ENCODE measurements around the gene MED26.
"Not testable (repeated sequence)": the region's sequence is repeated elsewhere in the genome, so short reads cannot be mapped to it uniquely, and the experiment has no call there.

MED26 gene

DNA sequence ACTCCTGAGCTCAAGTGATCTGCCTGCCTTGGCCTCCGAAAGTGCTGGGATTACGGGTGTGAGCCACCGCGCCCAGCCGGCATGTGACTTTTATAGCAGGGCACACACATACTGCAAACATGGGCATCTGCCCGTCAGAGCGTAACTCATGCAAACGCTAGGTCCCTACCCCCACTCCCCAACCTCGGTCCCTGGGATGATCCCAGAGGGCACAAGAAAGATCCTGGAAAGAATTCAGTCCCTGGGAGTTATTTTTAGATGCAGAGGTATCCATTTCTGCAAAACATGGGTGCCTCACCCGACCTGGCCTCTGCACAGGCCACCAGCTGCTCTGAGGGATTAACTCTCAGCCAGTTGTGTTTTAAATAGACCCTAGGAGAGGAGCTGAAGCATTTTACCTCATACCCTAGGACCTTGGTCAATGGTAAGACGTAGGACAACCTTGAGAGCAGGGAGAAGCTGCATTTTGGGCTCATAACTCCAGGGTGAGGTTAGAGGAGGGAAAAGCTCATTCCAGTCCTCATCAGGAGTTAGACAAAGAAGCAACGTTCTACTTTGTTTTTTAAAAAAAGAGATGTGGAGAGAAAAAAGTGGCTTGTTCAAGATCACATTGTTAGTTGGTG, 43.8 kb upstream of the MED26 start:
- no peaks in the 10 kb centered on the region for H3K27me3 ChIP-seq (replicated peaks; ENCODE audit: control insufficient read depth, insufficient read depth, low read length)
- TF ChIP-seq, protein P1, sequence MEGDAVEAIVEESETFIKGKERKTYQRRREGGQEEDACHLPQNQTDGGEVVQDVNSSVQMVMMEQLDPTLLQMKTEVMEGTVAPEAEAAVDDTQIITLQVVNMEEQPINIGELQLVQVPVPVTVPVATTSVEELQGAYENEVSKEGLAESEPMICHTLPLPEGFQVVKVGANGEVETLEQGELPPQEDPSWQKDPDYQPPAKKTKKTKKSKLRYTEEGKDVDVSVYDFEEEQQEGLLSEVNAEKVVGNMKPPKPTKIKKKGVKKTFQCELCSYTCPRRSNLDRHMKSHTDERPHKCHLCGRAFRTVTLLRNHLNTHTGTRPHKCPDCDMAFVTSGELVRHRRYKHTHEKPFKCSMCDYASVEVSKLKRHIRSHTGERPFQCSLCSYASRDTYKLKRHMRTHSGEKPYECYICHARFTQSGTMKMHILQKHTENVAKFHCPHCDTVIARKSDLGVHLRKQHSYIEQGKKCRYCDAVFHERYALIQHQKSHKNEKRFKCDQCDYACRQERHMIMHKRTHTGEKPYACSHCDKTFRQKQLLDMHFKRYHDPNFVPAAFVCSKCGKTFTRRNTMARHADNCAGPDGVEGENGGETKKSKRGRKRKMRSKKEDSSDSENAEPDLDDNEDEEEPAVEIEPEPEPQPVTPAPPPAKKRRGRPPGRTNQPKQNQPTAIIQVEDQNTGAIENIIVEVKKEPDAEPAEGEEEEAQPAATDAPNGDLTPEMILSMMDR (IDR thresholded peaks at IDR 0.05; ENCODE audit: insufficient read depth, low read length, poor library complexity, severe bottlenecking) = no peak
- H3K36me3 ChIP-seq (ENCODE audit: control insufficient read depth, insufficient read depth, low read length) = peaks cover 7% of the 10 kb centered on the region
- no peak for DNase-seq (ENCODE audit: extremely low read depth, insufficient read length)
- H3K4me3 ChIP-seq (replicated peaks; ENCODE audit: low read depth, low read length) = no peak overlapping the region

DNA sequence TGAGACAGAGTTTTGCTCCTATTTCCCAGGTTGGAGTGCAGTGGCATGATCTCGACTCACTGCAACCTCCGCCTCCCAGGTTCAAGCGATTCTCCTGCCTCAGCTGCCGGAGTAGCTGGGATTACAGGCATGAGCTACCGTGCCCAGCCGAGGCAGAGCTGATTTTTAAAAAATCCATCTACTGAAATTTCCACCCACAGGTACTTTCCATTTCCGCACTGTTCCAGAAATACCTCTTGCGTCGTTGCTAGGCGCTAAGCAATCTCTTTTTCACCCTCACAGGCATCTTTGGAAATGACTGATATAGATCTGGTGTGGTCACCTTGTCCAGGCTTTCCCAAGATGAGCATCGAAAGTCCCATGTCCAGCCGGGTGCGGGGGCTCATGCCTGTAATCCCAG, 42.3 kb upstream of the MED26 start:
- peaks cover 9% of the 10 kb centered on the region for H3K36me3 ChIP-seq (ENCODE audit: control insufficient read depth, insufficient read depth, low read length)

DNA sequence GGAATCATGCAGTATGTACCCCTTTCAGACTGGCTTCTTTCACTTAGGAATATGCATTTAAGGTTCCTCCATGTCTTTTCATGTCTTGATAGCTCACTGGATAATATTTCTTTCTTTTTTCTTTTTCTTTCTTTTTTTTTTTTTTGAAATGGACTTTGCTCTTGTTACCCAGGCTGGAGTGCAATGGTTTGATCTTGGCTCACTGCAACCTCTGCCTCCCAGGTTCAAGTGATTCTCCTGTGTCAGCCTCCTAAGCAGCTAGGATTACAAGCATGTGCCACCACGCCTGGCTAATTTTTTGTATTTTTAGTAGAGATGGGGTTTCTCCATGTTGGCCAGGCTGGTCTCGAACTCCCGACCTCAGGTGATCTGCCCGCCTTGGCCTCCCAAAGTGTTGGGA, 40.7 kb upstream of the MED26 start:
- DNase-seq (ENCODE audit: extremely low read depth, insufficient read length); H3K4me3 ChIP-seq (replicated peaks; ENCODE audit: low read depth, low read length); H3K36me3 ChIP-seq (ENCODE audit: control insufficient read depth, insufficient read depth, low read length); H3K27me3 ChIP-seq (replicated peaks; ENCODE audit: control insufficient read depth, insufficient read depth, low read length): not testable (repeated sequence)

More for the DNA sequence above, 42.3 kb upstream of the MED26 start:
- Histone ChIP-seq H3K27me3 (replicated peaks; ENCODE audit: control insufficient read depth, insufficient read depth, low read length) (no peaks in the 10 kb centered on the region), H3K4me3 (replicated peaks; ENCODE audit: low read depth, low read length) (no peak overlapping the region)
- TF ChIP-seq, protein P1 (IDR thresholded peaks at IDR 0.05; ENCODE audit: insufficient read depth, low read length, poor library complexity, severe bottlenecking) = no peak
- no peak for DNase-seq (ENCODE audit: extremely low read depth, insufficient read length)

DNA sequence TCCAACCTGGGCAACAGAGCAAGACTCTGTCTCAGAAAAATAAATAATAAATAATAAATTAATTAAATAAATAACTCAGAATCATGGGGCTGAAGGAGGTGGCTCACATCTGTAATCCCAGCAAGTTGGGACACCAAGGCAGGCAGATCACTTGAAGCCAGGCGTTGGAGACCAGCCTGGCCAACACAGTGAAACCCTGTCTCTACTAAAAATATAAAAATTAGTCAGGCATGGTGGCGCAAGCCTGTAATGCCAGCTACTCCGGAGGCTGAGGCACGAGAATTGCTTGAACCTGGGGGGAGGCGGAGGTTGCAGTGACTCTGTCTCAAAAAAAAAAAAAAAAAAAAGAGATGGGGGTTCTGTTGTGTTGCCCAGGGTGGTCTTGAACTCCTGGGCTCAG, 40.2 kb upstream of the MED26 start:
- no peak for DNase-seq (ENCODE audit: extremely low read depth, insufficient read length)

DNA sequence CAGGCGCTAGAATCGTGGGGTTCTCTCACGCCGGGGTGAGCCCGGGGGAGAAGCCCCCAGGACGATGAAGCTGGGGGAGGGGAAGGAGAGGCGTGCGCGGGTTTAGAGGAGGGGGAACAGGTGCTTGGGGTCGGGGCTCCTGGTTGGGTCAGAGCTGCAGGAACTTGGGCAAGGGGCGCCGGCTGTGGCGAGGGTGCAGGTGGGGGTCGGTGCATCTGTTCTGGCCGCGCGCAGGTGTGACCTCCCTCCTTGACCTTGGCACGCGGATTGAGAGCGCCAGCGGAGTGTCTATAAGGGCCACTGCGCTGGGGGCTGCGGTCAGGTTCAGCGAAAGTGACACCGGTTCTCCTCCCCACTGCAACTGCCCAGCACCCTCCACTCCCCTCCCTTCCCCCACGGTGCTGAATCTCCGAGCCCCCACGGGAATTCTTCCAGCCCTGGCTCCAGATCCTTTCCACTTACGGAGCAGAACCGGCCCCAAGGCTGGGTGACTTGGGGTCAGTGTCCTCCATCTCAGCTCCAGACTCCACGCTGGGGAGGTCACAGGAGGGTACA, 33.6 kb upstream of the MED26 start:
- DNase-seq (ENCODE audit: extremely low read depth, insufficient read length) = peak; percentile 71
- Histone ChIP-seq H3K36me3 (ENCODE audit: control insufficient read depth, insufficient read depth, low read length) (peaks cover 15% of the 10 kb centered on the region), H3K4me3 (replicated peaks; ENCODE audit: low read depth, low read length) (peak overlapping the region; percentile 74), H3K27me3 (replicated peaks; ENCODE audit: control insufficient read depth, insufficient read depth, low read length) (no peaks in the 10 kb centered on the region)
- TF ChIP-seq, protein P1 (IDR thresholded peaks at IDR 0.05; ENCODE audit: insufficient read depth, low read length, poor library complexity, severe bottlenecking) = no peak

More for the DNA sequence above, 40.2 kb upstream of the MED26 start:
- Histone ChIP-seq H3K4me3 (replicated peaks; ENCODE audit: low read depth, low read length) (no peak overlapping the region), H3K36me3 (ENCODE audit: control insufficient read depth, insufficient read depth, low read length) (peaks cover 7% of the 10 kb centered on the region), H3K27me3 (replicated peaks; ENCODE audit: control insufficient read depth, insufficient read depth, low read length) (no peaks in the 10 kb centered on the region)
- TF ChIP-seq, protein P1 (IDR thresholded peaks at IDR 0.05; ENCODE audit: insufficient read depth, low read length, poor library complexity, severe bottlenecking) = no peak

DNA sequence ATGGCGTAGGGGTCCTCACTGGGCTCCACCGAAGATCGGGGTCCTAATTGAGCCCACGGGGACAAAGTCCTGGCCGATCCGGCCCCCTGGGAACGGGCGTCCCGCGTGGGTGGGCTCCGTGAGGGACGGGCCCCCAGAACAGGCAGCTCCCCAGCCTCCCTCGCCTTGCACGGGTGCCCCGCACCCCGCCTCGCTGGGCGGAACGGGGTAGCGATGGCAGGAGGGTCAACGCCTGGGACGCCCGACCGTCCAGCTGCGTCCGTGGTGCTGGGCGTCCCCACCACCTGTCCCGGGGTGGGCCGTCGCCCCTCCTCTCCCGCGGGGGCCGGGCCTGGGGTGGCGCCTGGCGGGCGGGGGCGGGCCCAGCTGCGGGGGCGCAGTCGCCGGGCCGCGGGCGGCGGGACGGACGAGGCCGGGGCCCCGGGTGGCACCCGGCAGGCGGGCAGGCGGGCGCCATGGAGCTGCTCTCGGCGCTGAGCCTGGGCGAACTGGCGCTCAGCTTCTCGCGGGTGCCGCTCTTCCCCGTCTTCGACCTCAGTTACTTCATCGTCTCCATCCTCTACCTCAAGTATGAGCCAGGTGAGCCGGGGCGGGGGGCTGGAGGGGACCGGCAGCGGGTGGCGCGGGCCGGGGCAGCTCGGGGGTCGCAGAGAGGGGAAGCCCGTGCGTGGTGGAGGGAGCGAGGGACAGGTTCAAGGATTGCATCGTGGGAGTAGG, 32.9 kb upstream of the MED26 start, which contains the start of gene TMEM38A:
Gene TMEM38A, plus strand, starts transcription at position 377 of the 717 bp plus-strand sequence. Its CDS starts 79 bp downstream, at position 456.
- Histone ChIP-seq H3K36me3 (ENCODE audit: control insufficient read depth, insufficient read depth, low read length) (peaks cover 13% of the 10 kb centered on the region), H3K27me3 (replicated peaks; ENCODE audit: control insufficient read depth, insufficient read depth, low read length) (no peaks in the 10 kb centered on the region), H3K4me3 (replicated peaks; ENCODE audit: low read depth, low read length) (peak within 1 kb of the TSS; percentile 76)
- TF ChIP-seq, protein P1 (IDR thresholded peaks at IDR 0.05; ENCODE audit: insufficient read depth, low read length, poor library complexity, severe bottlenecking) = no peak
- peak; percentile 65 for DNase-seq (ENCODE audit: extremely low read depth, insufficient read length)
